ENCODE data around the gene SPRED2. TPM values are rescaled to one million over a fixed set of nuclear protein-coding genes. Genes with fewer than 3 reads are reported as not detected.
A peak's percentile ranks its signal among the peaks of the same experiment; 100 is the strongest.

Gene SPRED2
- polyA plus RNA-seq, 2 of the 4 experiments (the other 2 are of a cell fraction), result 20.6 to 29.3 TPM

DNA sequence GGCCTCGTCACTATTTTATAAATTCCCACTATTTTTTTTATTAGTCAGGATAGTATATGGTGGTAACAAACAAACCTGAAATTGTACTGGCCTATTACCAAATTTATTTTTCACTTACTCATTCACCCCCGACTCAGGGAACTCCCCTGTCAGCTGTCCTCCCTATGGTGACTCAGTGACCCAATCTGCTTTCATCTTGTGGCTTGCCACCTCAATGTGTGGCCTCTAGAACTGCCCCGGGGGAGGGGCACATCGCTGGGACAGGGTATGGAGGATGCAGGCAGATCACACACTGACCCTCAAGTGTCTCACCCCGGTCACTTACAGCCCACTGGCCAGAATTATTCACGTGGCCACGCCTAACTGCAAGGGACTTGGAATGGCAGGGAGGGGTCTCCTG, 133.2 kb downstream of the SPRED2 start:
- FAIRE-seq (no peak), ATAC-seq (no peak), DNase-seq (ENCODE audit: low read depth in 1 of 2, low spot score in 1 of 2) (no peak)
- TF ChIP-seq JUNB (IDR thresholded peaks at IDR 0.05) (0 out of 2 replicates have a peak, but pooled peaks have one; percentile 18), RCOR1 (IDR thresholded peaks at IDR 0.05; ENCODE audit: low read depth, low read length) (no peak), FOSL2 (IDR thresholded peaks at IDR 0.05) (0 out of 2 replicates have a peak, but pooled peaks have one; percentile 7), FOSL2 (CRISPR knock-in tag; IDR thresholded peaks at IDR 0.05) (no peak), CBX8 (IDR thresholded peaks at IDR 0.05) (no peak)
- Histone ChIP-seq H3K4me3 (no peak overlapping the region), H3K27ac (peak overlapping the region; percentile 71 to 82; a peak in 4 of 6 replicates), H3K4me2 (peak overlapping the region; percentile 70), H3K4me1 (peaks cover 38% of the 10 kb centered on the region), H3K9me3 (no peaks in the 10 kb centered on the region)
- WGBS (ENCODE audit: missing lambda C conversion rate), result 61% methylated on average over 7 of the region's 7 CpGs
- POLR2A ChIA-PET, result interaction anchor here (0.6 kb wide), 1 partner anchor 40 kb away, joined by 3 read pairs; no protein-coding TSS in a partner anchor
- CTCF ChIA-PET, result interaction anchor here (1.5 to 4.4 kb wide), 3 partner anchors 20 to 274 kb away, joined by 5 to 34 read pairs (median 21); no protein-coding TSS in a partner anchor

DNA sequence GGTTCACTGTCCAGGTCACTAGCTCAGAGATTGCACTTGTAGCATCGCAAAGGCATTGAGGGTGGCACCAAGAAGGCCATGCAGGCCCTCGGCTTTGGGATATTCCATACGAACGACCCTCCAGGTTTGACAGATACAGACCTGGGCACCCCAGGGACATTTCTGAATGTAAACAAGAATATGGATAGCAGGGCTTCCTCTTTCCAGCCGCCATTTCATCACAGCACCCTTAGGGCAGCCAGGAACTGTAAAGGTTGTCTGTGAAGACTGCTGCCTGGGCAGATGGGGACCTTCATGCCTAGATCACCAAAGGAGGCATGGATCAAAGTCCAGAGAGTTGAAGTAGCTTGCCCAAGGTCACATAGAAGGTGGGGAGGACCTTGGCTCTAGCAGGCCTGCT, 134.3 kb downstream of the SPRED2 start:
- Histone ChIP-seq H3K27ac (no peak overlapping the region; a peak in 1 of 6 replicates), H3K9me3 (no peaks in the 10 kb centered on the region), H3K4me1 (peaks cover 38% of the 10 kb centered on the region), H3K4me2 (no peak overlapping the region), H3K4me3 (no peak overlapping the region)
- ChIA-PET POLR2A (no interaction called here), CTCF (interaction anchor here (0.6 to 4.3 kb wide), 6 partner anchors 15 to 278 kb away, joined by 4 to 21 read pairs (median 6); no protein-coding TSS in a partner anchor)
- 84% methylated on average over 5 of the region's 5 CpGs for WGBS (ENCODE audit: missing lambda C conversion rate)
- ATAC-seq (no peak), DNase-seq (ENCODE audit: low read depth in 1 of 2, low spot score in 1 of 2) (no peak), FAIRE-seq (no peak)
- no peak for TF ChIP-seq JUN (IDR thresholded peaks at IDR 0.05)
- no peak for TF ChIP-seq NPAS2 (CRISPR knock-in tag; IDR thresholded peaks at IDR 0.05; ENCODE audit: borderline replicate concordance)
- TF ChIP-seq CBX8 (IDR thresholded peaks at IDR 0.05), result no peak
- TF ChIP-seq, protein P1, sequence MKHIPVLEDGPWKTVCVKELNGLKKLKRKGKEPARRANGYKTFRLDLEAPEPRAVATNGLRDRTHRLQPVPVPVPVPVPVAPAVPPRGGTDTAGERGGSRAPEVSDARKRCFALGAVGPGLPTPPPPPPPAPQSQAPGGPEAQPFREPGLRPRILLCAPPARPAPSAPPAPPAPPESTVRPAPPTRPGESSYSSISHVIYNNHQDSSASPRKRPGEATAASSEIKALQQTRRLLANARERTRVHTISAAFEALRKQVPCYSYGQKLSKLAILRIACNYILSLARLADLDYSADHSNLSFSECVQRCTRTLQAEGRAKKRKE (CRISPR knock-in tag; IDR thresholded peaks at IDR 0.05; ENCODE audit: low read depth), result no peak
- TF ChIP-seq KDM5A (IDR thresholded peaks at IDR 0.05), result no peak

DNA sequence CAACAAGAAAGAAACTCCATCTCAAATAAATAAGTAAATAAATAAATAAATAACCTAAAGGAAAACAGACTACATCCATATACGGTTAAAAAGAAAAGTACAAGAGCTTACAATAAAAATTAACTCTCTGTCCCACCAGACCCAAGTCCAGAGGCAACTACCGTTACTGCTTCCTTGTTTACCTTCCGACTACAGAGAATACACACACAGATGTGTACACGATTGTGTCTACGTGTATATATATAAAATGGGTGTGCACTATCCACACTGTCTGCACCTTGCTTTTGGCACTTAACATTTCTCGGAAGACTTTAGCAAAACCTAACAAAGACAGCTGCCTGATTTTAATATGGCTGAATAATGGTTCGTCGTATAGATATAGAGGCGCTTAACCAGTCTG, 134.9 kb downstream of the SPRED2 start:
- Histone ChIP-seq H3K4me3 (no peak overlapping the region), H3K27ac (no peak overlapping the region), H3K4me1 (peaks cover 36% of the 10 kb centered on the region), H3K9me3 (no peaks in the 10 kb centered on the region), H3K4me2 (no peak overlapping the region)
- WGBS (ENCODE audit: missing lambda C conversion rate), result 86% methylated on average over 9 of the region's 9 CpGs
- FAIRE-seq (no peak), DNase-seq (ENCODE audit: low read depth in 1 of 2, low spot score in 1 of 2) (no peak), ATAC-seq (no peak)
- TF ChIP-seq, protein P2, sequence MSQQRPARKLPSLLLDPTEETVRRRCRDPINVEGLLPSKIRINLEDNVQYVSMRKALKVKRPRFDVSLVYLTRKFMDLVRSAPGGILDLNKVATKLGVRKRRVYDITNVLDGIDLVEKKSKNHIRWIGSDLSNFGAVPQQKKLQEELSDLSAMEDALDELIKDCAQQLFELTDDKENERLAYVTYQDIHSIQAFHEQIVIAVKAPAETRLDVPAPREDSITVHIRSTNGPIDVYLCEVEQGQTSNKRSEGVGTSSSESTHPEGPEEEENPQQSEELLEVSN (IDR thresholded peaks at IDR 0.05; ENCODE audit: borderline replicate concordance, low read depth), result no peak
- TF ChIP-seq, protein P3, sequence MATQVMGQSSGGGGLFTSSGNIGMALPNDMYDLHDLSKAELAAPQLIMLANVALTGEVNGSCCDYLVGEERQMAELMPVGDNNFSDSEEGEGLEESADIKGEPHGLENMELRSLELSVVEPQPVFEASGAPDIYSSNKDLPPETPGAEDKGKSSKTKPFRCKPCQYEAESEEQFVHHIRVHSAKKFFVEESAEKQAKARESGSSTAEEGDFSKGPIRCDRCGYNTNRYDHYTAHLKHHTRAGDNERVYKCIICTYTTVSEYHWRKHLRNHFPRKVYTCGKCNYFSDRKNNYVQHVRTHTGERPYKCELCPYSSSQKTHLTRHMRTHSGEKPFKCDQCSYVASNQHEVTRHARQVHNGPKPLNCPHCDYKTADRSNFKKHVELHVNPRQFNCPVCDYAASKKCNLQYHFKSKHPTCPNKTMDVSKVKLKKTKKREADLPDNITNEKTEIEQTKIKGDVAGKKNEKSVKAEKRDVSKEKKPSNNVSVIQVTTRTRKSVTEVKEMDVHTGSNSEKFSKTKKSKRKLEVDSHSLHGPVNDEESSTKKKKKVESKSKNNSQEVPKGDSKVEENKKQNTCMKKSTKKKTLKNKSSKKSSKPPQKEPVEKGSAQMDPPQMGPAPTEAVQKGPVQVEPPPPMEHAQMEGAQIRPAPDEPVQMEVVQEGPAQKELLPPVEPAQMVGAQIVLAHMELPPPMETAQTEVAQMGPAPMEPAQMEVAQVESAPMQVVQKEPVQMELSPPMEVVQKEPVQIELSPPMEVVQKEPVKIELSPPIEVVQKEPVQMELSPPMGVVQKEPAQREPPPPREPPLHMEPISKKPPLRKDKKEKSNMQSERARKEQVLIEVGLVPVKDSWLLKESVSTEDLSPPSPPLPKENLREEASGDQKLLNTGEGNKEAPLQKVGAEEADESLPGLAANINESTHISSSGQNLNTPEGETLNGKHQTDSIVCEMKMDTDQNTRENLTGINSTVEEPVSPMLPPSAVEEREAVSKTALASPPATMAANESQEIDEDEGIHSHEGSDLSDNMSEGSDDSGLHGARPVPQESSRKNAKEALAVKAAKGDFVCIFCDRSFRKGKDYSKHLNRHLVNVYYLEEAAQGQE (IDR thresholded peaks at IDR 0.05), result no peak
- TF ChIP-seq PHF8 (IDR thresholded peaks at IDR 0.05; ENCODE audit: borderline replicate concordance, low read depth) (no peak), JUNB (IDR thresholded peaks at IDR 0.05) (no peak), ZFP36 (IDR thresholded peaks at IDR 0.05; ENCODE audit: borderline replicate concordance, partially characterized antibody) (no peak), HEYL (CRISPR knock-in tag; IDR thresholded peaks at IDR 0.05) (no peak), GATA3 (IDR thresholded peaks at IDR 0.05; ENCODE audit: borderline replicate concordance) (no peak), HOXB5 (CRISPR knock-in tag; IDR thresholded peaks at IDR 0.05) (no peak), EHF (CRISPR knock-in tag; IDR thresholded peaks at IDR 0.05) (no peak), CHD4 (IDR thresholded peaks at IDR 0.05; ENCODE audit: borderline replicate concordance) (no peak), KDM1A (IDR thresholded peaks at IDR 0.05; ENCODE audit: low read depth) (no peak), CBX8 (IDR thresholded peaks at IDR 0.05) (no peak), TFCP2L1 (CRISPR knock-in tag; IDR thresholded peaks at IDR 0.05) (no peak), SREBF2 (IDR thresholded peaks at IDR 0.05) (no peak), MYC (IDR thresholded peaks at IDR 0.05; ENCODE audit: borderline replicate concordance, low read length) (no peak), NR3C1 (IDR thresholded peaks at IDR 0.05) (no peak), RARB (CRISPR knock-in tag; IDR thresholded peaks at IDR 0.05) (no peak), RAD21 (conservative IDR thresholded peaks at IDR 0.05 in 1 of 2, IDR thresholded peaks at IDR 0.05 in 1 of 2) (no peak), NPAS2 (CRISPR knock-in tag; IDR thresholded peaks at IDR 0.05; ENCODE audit: borderline replicate concordance) (no peak)
- TF ChIP-seq, protein P4, sequence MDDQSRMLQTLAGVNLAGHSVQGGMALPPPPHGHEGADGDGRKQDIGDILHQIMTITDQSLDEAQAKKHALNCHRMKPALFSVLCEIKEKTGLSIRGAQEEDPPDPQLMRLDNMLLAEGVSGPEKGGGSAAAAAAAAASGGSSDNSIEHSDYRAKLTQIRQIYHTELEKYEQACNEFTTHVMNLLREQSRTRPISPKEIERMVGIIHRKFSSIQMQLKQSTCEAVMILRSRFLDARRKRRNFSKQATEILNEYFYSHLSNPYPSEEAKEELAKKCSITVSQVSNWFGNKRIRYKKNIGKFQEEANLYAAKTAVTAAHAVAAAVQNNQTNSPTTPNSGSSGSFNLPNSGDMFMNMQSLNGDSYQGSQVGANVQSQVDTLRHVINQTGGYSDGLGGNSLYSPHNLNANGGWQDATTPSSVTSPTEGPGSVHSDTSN (IDR thresholded peaks at IDR 0.05), result no peak
- CTCF ChIA-PET, result interaction anchor here (1.2 to 4.3 kb wide), 4 partner anchors 15 to 278 kb away, joined by 5 to 21 read pairs (median 6); no protein-coding TSS in a partner anchor
- POLR2A ChIA-PET, result no interaction called here
